H1 (cell line): ENCODE results near the gene UBL4B. TPM values are rescaled to one million over a fixed set of nuclear protein-coding genes. Genes with fewer than 3 reads are reported as not detected.

Experiments
- FOSL1 ChIP-seq: IDR thresholded peaks from 2 replicates; pipeline ENCODE4 v1.6.1; 2011; ENCODE audit warnings: mild to moderate bottlenecking, low read depth, low read length, moderate library complexity; ENCODE audit not compliant: insufficient read depth
- polyA plus RNA-seq, 7 experiments: library from polyadenylated mRNA; depleted of rRNA in 3 of 7; stranded (reverse) in 5 of 7; unstranded in 2 of 7; fragments of >200 nt in 5 of 7; fragments of 200-250 nt in 2 of 7; gene quantifications; 1 replicate in 5 of 7; 2 replicates in 1 of 7; 4 replicates in 1 of 7; pipeline versions ENCODE4 v1.2.1 to v1.2.3, GENCODE V29; 2011 to 2013; ENCODE audit warnings: missing spikeins in 2 of 7, mixed read lengths in 2 of 7
- total RNA-seq: library from RNA; stranded (reverse); fragmentation: NEBNext Ultra II Directional; extraction: Animal tissue kit (Norgen Biotek cat#: 25700); gene quantifications from 2 replicates; pipeline ENCODE4 v1.2.1, GENCODE V29; 2021

Gene UBL4B
- total and polyA plus RNA-seq, 2 of the 8 experiments (the other 6 are each of a cell fraction or from before 2014, with no cell fraction given), result 0.11 TPM; not detected in 1

- TF ChIP-seq FOSL1, result no peak
These were observed 21.2 kb downstream of the UBL4B start (continued) for GRCh38 chr1:110133436-110133835.
